HepG2 (cell line): ENCODE measurements around the gene HCRT. TPM values are rescaled to one million over a fixed set of nuclear protein-coding genes. Genes with fewer than 3 reads are reported as not detected.

Experiments used
- ARNT2 ChIP-seq: sonication (generic); formaldehyde crosslinking; IDR thresholded peaks from 2 replicates; pipeline ENCODE4 v1.8.0; 2022; ENCODE audit warnings: mild to moderate bottlenecking, low read depth, missing genetic modification reagents, moderate library complexity
- CEBPB ChIP-seq: IDR thresholded peaks from 2 replicates; pipeline ENCODE4 v1.6.1; 2011; ENCODE audit warnings: low read depth, low read length, improper control_type of control experiment, borderline replicate concordance
- HNRNPL ChIP-seq: fragments of 200-400 bp; formaldehyde crosslinking; IDR thresholded peaks from 2 replicates; pipeline ENCODE4 v1.6.1; 2017; ENCODE audit warnings: mild to moderate bottlenecking, low read depth, low read length
- NFRKB ChIP-seq: fragments of 450-650 bp; IDR thresholded peaks from 2 replicates; pipeline ENCODE4 v1.6.1; 2017
- NFYB ChIP-seq: sonication (generic); formaldehyde crosslinking; IDR thresholded peaks from 2 replicates; pipeline ENCODE4 v1.4.0; 2020; ENCODE audit warnings: missing genetic modification reagents
- RBM39 ChIP-seq: fragments of 200-400 bp; formaldehyde crosslinking; IDR thresholded peaks from one replicate; pipeline ENCODE4 v1.6.1; 2018; ENCODE audit warnings: antibody characterized with exemption, mild to moderate bottlenecking, low read depth, low read length; ENCODE audit not compliant: poor library complexity, severe bottlenecking
- ZFP91 ChIP-seq: sonication (generic); formaldehyde crosslinking; IDR thresholded peaks from 2 replicates; pipeline ENCODE4 v1.9.0; 2022; ENCODE audit warnings: missing genetic modification reagents, mild to moderate bottlenecking, borderline replicate concordance
- ZNF205 ChIP-seq: IDR thresholded peaks from 2 replicates; pipeline ENCODE4 v1.6.1; 2018; ENCODE audit warnings: missing biosample characterization, missing genetic modification reagents
- ZNF260 ChIP-seq: sonication (generic); formaldehyde crosslinking; IDR thresholded peaks from 2 replicates; pipeline ENCODE4 v1.4.0; 2020; ENCODE audit warnings: missing genetic modification reagents, low read depth, mild to moderate bottlenecking, borderline replicate concordance
- ZNF431 ChIP-seq: sonication (generic); formaldehyde crosslinking; IDR thresholded peaks from 2 replicates; pipeline ENCODE4 v1.9.0; 2022; ENCODE audit warnings: missing genetic modification reagents, low read depth, mild to moderate bottlenecking, borderline replicate concordance
- ZNF616 ChIP-seq: sonication (generic); formaldehyde crosslinking; IDR thresholded peaks from 2 replicates; pipeline ENCODE4 v1.5.0; 2020; ENCODE audit warnings: low read depth, mild to moderate bottlenecking, missing genetic modification reagents
- ZNF629 ChIP-seq: sonication (generic); formaldehyde crosslinking; conservative IDR thresholded peaks from 2 replicates; pipeline ENCODE4 v1.5.0; 2020; ENCODE audit warnings: missing genetic modification reagents
- ZSCAN30 ChIP-seq: sonication (generic); formaldehyde crosslinking; IDR thresholded peaks from 2 replicates; pipeline ENCODE4 v1.5.0; 2020; ENCODE audit warnings: mild to moderate bottlenecking, missing genetic modification reagents
- polyA plus RNA-seq, 8 experiments: library from polyadenylated mRNA; depleted of rRNA in 3 of 8; stranded (reverse) in 7 of 8; unstranded in 1 of 8; fragments of >200 nt; fragmentation: Illumina TruSeq in 4 of 8; extraction: Trizol in 4 of 8; gene quantifications; 2 replicates each; pipeline versions ENCODE4 v1.2.1 to v1.2.3, GENCODE V29; 2011 to 2016; ENCODE audit warnings: low read depth in 4 of 8, missing spikeins in 1 of 8, mixed read lengths in 1 of 8; ENCODE audit not compliant: insufficient read depth in 1 of 8
- total RNA-seq, 5 experiments: library from RNA; depleted of rRNA; stranded (reverse); fragments of >200 nt; fragmentation: Illumina TruSeq; extraction: Trizol; gene quantifications; 2 replicates each; pipeline ENCODE4 v1.2.3, GENCODE V29; 2016; ENCODE audit warnings: low read depth in 1 of 5
- TF ChIP-seq, protein P1 (sequence below): sonication (generic); formaldehyde crosslinking; IDR thresholded peaks from 2 replicates; pipeline ENCODE4 v1.4.0; 2020; ENCODE audit warnings: low read depth, missing genetic modification reagents
- TF ChIP-seq, protein P2 (sequence below): sonication (generic); formaldehyde crosslinking; IDR thresholded peaks from 2 replicates; pipeline ENCODE4 v1.9.0; 2021; ENCODE audit warnings: missing genetic modification reagents, borderline replicate concordance
- TF ChIP-seq, protein P3 (sequence below): sonication (generic); formaldehyde crosslinking; IDR thresholded peaks from 2 replicates; pipeline ENCODE4 v1.4.0; 2020; ENCODE audit warnings: missing genetic modification reagents, mild to moderate bottlenecking, borderline replicate concordance
- TF ChIP-seq, protein P4 (sequence below): sonication (generic); formaldehyde crosslinking; IDR thresholded peaks from 2 replicates; pipeline ENCODE4 v1.5.1; 2020; ENCODE audit warnings: mild to moderate bottlenecking, missing genetic modification reagents, moderate library complexity

The HCRT gene
- total and polyA plus RNA-seq, 2 of the 13 experiments (the other 11 are each of a cell fraction or from before 2014, with no cell fraction given), result not detected

DNA sequence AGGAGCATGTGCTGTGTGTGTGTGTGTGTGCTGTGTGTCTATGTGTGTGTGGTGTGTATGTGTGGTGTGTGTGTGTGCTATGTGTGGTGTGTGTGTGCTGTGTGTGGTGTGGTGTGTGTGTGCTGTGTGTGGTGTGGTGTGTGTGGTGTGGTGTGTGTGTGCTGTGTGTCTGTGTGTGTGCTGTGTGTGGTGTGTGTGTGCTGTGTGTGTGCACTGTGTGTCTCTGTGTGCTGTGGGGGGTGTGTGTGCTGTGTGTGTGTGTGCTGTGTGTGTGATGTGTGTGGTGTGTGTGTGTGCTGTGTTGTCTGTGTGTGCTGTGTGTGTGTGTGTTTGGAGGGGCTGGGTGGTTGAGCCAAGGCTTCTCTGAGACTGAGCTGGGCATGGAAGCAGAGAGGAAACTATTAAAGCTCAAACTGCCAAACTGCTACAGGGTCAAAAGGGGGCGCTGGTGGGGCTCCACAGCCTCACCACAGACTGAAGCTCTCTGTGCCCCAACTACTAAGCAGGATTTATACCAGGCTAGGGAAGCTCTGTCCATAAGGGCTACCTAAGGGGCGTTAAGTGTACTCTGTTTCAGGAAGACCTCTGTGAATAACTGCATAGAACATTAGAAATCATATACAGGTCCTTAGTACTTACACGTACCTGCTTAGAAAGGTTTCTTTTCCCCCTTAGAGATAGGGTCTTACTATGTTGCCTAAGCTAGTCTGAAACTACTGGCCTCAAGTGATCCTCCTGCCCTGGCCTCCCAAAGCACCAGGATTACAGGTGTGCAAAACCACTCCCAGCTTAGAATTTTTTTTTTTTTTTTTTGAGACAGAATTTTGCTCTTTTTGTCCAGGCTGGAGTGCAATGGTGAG lies 36.9 kb upstream of the HCRT start (continued):
- TF ChIP-seq ZFP91 (peak; percentile 43; the same call in 1 of the 2 replicates), ZNF205 (CRISPR knock-in tag) (no peak), NFYB (CRISPR knock-in tag) (no peak), NFRKB (no peak), HNRNPL (peak; percentile 86), ZSCAN30 (no peak), ARNT2 (0 out of 2 replicates have a peak, but pooled peaks have one; percentile 26), ZNF431 (peak; percentile 38; the same call in 1 of the 2 replicates), RBM39 (no peak), CEBPB (no peak), ZNF629 (no peak), ZNF616 (no peak), ZNF260 (CRISPR knock-in tag) (no peak)
- TF ChIP-seq, protein P1, sequence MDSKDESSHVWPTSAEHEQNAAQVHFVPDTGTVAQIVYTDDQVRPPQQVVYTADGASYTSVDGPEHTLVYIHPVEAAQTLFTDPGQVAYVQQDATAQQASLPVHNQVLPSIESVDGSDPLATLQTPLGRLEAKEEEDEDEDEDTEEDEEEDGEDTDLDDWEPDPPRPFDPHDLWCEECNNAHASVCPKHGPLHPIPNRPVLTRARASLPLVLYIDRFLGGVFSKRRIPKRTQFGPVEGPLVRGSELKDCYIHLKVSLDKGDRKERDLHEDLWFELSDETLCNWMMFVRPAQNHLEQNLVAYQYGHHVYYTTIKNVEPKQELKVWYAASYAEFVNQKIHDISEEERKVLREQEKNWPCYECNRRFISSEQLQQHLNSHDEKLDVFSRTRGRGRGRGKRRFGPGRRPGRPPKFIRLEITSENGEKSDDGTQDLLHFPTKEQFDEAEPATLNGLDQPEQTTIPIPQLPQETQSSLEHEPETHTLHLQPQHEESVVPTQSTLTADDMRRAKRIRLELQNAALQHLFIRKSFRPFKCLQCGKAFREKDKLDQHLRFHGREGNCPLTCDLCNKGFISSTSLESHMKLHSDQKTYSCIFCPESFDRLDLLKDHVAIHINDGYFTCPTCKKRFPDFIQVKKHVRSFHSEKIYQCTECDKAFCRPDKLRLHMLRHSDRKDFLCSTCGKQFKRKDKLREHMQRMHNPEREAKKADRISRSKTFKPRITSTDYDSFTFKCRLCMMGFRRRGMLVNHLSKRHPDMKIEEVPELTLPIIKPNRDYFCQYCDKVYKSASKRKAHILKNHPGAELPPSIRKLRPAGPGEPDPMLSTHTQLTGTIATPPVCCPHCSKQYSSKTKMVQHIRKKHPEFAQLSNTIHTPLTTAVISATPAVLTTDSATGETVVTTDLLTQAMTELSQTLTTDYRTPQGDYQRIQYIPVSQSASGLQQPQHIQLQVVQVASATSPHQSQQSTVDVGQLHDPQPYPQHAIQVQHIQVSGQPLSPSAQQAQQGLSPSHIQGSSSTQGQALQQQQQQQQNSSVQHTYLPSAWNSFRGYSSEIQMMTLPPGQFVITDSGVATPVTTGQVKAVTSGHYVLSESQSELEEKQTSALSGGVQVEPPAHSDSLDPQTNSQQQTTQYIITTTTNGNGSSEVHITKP, result no peak
- TF ChIP-seq, protein P2, sequence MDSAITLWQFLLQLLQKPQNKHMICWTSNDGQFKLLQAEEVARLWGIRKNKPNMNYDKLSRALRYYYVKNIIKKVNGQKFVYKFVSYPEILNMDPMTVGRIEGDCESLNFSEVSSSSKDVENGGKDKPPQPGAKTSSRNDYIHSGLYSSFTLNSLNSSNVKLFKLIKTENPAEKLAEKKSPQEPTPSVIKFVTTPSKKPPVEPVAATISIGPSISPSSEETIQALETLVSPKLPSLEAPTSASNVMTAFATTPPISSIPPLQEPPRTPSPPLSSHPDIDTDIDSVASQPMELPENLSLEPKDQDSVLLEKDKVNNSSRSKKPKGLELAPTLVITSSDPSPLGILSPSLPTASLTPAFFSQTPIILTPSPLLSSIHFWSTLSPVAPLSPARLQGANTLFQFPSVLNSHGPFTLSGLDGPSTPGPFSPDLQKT (CRISPR knock-in tag), result no peak
- TF ChIP-seq, protein P3, sequence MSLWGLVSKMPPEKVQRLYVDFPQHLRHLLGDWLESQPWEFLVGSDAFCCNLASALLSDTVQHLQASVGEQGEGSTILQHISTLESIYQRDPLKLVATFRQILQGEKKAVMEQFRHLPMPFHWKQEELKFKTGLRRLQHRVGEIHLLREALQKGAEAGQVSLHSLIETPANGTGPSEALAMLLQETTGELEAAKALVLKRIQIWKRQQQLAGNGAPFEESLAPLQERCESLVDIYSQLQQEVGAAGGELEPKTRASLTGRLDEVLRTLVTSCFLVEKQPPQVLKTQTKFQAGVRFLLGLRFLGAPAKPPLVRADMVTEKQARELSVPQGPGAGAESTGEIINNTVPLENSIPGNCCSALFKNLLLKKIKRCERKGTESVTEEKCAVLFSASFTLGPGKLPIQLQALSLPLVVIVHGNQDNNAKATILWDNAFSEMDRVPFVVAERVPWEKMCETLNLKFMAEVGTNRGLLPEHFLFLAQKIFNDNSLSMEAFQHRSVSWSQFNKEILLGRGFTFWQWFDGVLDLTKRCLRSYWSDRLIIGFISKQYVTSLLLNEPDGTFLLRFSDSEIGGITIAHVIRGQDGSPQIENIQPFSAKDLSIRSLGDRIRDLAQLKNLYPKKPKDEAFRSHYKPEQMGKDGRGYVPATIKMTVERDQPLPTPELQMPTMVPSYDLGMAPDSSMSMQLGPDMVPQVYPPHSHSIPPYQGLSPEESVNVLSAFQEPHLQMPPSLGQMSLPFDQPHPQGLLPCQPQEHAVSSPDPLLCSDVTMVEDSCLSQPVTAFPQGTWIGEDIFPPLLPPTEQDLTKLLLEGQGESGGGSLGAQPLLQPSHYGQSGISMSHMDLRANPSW (CRISPR knock-in tag), result no peak
- TF ChIP-seq, protein P4, sequence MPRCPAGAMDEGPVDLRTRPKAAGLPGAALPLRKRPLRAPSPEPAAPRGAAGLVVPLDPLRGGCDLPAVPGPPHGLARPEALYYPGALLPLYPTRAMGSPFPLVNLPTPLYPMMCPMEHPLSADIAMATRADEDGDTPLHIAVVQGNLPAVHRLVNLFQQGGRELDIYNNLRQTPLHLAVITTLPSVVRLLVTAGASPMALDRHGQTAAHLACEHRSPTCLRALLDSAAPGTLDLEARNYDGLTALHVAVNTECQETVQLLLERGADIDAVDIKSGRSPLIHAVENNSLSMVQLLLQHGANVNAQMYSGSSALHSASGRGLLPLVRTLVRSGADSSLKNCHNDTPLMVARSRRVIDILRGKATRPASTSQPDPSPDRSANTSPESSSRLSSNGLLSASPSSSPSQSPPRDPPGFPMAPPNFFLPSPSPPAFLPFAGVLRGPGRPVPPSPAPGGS (CRISPR knock-in tag), result no peak
